Tibial nerve (tissue), 3 donors: ENCODE measurements around the gene METTL23.

Experiments
- POLR2A ChIP-seq, 2 donors: fragments of 450-650 bp; IDR thresholded peaks; one replicate each; pipeline ENCODE4 v1.6.1; 2017; ENCODE audit warnings: antibody characterized with exemption in 2 of 2, mild to moderate bottlenecking in 2 of 2, moderate library complexity in 2 of 2
- TF ChIP-seq, protein P1 (sequence below), 5 experiments: fragments of 200-600 bp in 3 of 5; fragments of 450-650 bp in 2 of 5; sonication (generic) in 3 of 5; IDR thresholded peaks; one replicate each; pipeline ENCODE4 v1.5.1; 2016 to 2019; ENCODE audit warnings: antibody characterized with exemption in 5 of 5, mild to moderate bottlenecking in 3 of 5, moderate library complexity in 2 of 5

DNA sequence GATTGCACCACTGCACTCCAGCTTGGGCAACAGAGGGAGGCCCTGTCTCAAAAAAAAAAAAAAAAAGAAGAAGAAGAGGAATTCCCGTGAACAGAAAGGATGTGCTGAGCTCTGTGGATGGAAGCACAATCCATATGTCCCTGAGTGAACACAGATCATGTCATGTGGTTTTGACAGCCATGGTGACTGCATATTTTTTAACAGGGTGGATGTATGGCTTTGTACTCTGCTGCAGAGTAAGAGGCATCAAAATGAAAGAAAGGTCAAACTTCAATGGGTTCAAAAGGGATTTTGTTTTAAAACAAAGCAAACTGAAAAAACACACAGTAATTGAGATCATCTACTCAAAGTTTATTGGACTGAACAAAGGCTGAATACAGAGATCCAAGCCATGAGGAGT, 47.4 kb upstream of the METTL23 start:
- TF ChIP-seq, protein P1, sequence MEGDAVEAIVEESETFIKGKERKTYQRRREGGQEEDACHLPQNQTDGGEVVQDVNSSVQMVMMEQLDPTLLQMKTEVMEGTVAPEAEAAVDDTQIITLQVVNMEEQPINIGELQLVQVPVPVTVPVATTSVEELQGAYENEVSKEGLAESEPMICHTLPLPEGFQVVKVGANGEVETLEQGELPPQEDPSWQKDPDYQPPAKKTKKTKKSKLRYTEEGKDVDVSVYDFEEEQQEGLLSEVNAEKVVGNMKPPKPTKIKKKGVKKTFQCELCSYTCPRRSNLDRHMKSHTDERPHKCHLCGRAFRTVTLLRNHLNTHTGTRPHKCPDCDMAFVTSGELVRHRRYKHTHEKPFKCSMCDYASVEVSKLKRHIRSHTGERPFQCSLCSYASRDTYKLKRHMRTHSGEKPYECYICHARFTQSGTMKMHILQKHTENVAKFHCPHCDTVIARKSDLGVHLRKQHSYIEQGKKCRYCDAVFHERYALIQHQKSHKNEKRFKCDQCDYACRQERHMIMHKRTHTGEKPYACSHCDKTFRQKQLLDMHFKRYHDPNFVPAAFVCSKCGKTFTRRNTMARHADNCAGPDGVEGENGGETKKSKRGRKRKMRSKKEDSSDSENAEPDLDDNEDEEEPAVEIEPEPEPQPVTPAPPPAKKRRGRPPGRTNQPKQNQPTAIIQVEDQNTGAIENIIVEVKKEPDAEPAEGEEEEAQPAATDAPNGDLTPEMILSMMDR (IDR thresholded peaks at IDR 0.05), result no peak
- TF ChIP-seq POLR2A (IDR thresholded peaks at IDR 0.05), result no peak
